Fibroblast of the aortic adventitia (primary cell): ENCODE results near the gene CHAF1A. TPM values are rescaled to one million over a fixed set of nuclear protein-coding genes. Genes with fewer than 3 reads are reported as not detected.

ENCODE experiments used
- DNase-seq: peaks from one replicate; pipeline ENCODE4 v3.0.0-alpha.2; 2010; ENCODE audit warnings: low read depth
- H3K4me3 ChIP-seq: 2 replicates; pipeline ENCODE4 v1.5.1; 2011; ENCODE audit warnings: low read depth, mild to moderate bottlenecking, control low read depth, low read length, moderate library complexity
- total RNA-seq: library from RNA; depleted of rRNA; stranded (reverse); fragments of >200 nt; gene quantifications from 2 replicates; pipeline ENCODE4 v1.2.3, GENCODE V29; 2012; ENCODE audit warnings: low replicate concordance
- TF ChIP-seq, protein P1 (sequence below): IDR thresholded peaks from 2 replicates; pipeline ENCODE4 v1.5.1; 2011; ENCODE audit warnings: mild to moderate bottlenecking, low read length, control low read depth, inconsistent platforms; ENCODE audit not compliant: insufficient read depth

CHAF1A gene
- total RNA-seq, 1 donor, result 25.8 TPM

DNA sequence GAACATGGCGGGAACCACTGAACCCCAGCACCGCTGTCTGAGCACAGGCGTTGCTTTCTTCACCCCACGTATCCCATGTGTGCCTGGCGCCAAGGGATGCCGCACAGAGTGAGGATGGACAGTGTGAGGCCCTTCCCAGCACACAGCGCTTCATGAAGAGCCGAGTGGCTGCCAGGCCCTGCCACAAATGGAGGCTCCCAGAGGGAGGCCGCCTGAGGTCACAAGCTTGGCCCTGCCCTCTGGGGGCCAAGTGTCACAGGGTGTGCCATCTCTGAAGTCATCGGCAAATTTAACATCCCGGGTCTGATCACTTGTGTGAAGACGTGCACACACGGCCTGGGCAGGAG, 34.7 kb upstream of the CHAF1A start:
- DNase-seq, result no peak
- no peak overlapping the region for H3K4me3 ChIP-seq
- TF ChIP-seq, protein P1, sequence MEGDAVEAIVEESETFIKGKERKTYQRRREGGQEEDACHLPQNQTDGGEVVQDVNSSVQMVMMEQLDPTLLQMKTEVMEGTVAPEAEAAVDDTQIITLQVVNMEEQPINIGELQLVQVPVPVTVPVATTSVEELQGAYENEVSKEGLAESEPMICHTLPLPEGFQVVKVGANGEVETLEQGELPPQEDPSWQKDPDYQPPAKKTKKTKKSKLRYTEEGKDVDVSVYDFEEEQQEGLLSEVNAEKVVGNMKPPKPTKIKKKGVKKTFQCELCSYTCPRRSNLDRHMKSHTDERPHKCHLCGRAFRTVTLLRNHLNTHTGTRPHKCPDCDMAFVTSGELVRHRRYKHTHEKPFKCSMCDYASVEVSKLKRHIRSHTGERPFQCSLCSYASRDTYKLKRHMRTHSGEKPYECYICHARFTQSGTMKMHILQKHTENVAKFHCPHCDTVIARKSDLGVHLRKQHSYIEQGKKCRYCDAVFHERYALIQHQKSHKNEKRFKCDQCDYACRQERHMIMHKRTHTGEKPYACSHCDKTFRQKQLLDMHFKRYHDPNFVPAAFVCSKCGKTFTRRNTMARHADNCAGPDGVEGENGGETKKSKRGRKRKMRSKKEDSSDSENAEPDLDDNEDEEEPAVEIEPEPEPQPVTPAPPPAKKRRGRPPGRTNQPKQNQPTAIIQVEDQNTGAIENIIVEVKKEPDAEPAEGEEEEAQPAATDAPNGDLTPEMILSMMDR, result no peak

DNA sequence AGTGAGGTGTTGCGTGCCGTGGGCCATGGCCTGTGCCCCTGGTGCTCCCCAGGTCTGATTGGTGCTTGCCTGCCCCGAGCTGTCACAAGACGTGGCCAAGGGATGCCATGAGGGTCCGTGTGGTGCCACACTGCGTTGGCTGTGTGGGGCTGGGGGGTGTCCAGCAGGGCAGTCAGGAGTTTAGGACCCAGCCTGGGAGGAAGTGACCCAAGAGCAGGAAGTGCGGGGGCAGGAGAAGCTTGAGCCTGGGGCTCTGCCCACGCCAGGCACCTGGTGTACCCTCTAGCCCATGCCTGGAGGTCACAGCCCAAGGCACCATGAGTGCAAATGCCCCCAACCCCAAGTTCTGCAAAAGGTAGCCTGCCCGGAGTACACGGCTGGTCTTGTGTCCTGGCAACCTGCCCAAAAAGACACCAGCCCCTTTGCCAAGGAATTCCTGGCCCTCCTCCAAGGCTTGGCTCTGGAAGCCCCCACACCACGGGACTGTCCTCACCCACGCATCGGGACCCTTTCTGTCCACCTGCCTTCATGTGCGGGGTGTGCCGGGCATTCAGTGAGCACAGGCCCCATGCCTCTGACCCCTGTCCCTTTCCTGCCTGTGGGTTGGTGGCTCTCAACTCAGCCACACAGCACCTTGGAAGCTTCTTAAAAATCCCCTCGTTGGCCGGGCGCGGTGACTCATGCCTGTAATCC, 34.2 kb upstream of the CHAF1A start:
- H3K4me3 ChIP-seq, result no peak overlapping the region
- TF ChIP-seq, protein P1, result no peak
- no peak for DNase-seq

DNA sequence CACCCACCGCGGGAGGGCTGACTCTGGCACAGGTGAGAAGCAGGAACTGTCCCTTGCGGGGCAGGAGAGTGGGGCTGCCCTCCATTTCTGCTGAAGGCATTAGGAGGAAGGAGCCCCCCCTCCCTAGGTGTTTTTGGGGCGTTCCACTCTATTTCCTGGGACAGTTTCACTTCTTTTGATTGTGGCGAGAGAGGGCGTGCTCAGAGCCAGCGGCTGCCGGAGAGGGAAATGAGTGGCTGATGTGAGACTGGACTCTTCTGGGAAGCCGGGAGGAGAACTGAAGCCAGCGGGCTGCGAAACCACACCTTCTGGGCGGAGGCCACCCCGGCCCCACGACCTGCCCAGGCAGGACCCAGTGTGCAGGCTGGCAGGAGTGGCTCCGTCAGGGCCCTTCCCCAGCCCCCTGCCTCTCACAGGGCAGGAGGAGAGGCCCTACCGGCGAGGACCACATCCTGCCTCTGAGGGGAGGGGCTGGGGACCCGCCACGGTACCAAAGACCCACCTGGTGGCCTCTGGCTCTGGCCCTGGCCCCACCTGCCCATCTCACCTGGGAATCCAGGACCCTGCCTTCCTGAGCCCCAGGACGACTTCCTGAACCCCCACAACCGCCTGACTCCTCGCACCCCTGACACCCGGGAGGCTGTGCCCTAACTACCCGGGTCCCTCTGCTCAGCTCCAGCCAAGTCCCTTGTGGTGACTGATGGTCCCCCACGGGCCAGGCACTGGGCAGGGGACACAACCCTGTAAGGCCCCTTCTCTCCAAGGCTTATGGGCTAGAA, 33.1 kb upstream of the CHAF1A start:
- peak overlapping the region; percentile 28 for H3K4me3 ChIP-seq
- TF ChIP-seq, protein P1, result no peak
- peak; percentile 55 for DNase-seq

DNA sequence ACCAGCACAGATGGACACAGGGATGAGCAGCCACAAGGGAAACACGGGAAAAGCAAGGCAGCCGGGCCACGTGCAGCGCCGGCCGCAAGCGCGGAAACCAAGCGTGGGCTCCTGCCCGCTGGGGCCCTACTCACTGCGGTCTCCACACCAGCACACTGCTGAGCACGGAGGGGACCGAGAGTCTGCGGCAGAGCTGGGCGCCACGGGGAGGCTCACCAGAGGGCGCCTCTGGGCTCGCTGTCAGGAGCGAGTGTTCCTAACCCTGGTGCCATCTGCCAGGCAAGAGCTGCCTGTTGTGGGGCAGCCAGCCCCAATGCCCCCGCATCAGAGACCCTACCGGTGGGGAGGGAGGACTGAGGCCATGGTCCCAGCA, 32.6 kb upstream of the CHAF1A start:
- TF ChIP-seq, protein P1, result peak; percentile 30
- no peak overlapping the region for H3K4me3 ChIP-seq
- no peak for DNase-seq

DNA sequence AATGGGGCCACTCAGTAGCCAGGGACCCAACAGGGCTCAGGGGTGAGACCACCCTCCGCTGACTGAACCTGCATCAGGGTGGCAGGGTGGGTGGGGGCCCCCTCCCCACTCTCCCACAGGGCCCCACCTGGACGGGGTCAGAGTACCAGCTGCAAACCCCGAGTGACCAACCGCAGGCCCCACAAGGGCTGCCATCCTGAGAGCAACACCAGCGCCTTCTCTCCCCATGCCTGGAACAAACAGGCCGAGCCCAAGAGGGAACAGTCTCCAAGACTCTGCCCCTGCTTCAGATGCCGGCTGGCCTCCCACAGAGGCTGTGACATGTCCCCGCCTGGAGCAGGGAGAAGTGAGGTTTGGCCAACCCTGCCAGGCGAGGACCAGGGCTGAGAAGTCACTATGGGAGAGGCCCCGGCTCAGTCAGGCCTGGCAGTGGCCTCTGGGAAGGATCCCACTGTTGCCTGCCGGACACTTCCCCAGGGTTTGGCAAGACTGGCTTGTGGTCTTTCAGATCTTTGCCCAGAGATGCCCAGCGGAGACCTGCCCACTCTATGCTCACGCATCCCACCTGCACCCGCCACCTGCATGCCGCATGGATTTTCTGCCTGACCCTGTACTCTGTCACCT, 31.9 kb upstream of the CHAF1A start:
- H3K4me3 ChIP-seq, result no peak overlapping the region
- TF ChIP-seq, protein P1, result no peak
- no peak for DNase-seq

DNA sequence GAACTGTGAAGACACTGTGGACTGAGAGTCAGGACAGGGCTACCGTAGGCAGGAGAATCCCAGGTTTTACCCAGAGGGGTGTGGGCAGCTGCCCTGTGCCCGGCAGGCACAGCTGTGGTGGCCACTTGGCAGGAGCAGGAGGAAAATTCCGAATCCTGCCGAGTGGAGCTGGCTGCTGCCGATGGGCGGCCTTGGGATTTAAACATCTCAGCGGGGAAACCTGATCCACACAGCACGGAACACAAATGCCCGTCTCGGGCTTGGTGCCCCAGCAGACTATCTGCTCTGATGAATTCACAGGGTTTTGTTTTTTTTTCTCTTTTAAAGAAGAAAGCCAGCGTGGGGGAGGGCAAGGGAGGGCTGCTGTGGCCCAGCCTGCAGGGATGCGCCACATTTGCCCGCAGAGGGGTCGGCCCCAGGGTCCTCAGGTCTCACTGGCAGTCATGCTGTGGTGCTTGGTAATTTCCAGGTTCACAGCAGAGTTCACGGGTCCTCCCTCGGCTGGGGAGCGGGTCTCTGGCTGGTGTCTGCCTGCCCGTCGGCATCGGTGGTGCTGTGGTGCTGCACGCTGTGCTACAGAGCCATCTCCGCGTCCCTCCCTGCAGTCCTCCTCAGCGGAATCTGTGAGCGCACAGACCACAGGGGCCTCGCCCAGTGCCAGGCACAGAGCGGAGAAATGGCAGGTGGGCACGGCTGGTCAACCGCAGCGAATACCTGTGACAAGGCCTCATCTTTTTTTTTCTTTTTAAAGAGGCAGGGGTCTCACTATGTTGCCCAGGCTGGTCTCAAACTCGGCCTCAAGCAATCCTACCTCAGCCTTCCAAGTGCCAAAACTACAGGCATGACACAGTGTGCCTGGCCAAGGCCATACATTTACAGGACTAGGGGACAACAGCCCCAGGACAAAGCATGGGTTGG, 30.9 kb upstream of the CHAF1A start:
- TF ChIP-seq, protein P1, result no peak
- no peak for DNase-seq
- no peak overlapping the region for H3K4me3 ChIP-seq
